ENCODE data around the gene CDHR1.
"Not testable (repeated sequence)": the region's sequence is repeated elsewhere in the genome, so short reads cannot be mapped to it uniquely, and the experiment has no call there.

The CDHR1 gene

GRCh38 chr10:84175436-84175835 is 18.9 kb upstream of the CDHR1 start:
- no peak for DNase-seq

- no peak for DNase-seq
These were observed 18.0 kb upstream of the CDHR1 start for GRCh38 chr10:84176351-84176750.

- DNase-seq: no peak
These were observed 17.4 kb upstream of the CDHR1 start for GRCh38 chr10:84176836-84177474.

- no peak for DNase-seq
These were observed 16.7 kb upstream of the CDHR1 start for GRCh38 chr10:84177541-84178141.

- no peak for DNase-seq
These were observed 16.2 kb upstream of the CDHR1 start for GRCh38 chr10:84178160-84178609.

GRCh38 chr10:84179059-84179710 is 15.2 kb upstream of the CDHR1 start:
- DNase-seq: no peak

- DNase-seq: not testable (repeated sequence)
These were observed 14.0 kb upstream of the CDHR1 start for GRCh38 chr10:84180386-84180785.

- no peak for DNase-seq
These were observed 12.7 kb upstream of the CDHR1 start for GRCh38 chr10:84181631-84182030.

GRCh38 chr10:84184517-84184916 is 9.8 kb upstream of the CDHR1 start:
- no peak for DNase-seq

- no peak for DNase-seq
These were observed 8.7 kb upstream of the CDHR1 start for GRCh38 chr10:84185526-84186175.

- DNase-seq: no peak
These were observed 5.5 kb upstream of the CDHR1 start for GRCh38 chr10:84188815-84189214.

GRCh38 chr10:84190621-84191020 is 3.7 kb upstream of the CDHR1 start:
- DNase-seq: no peak

- no peak for DNase-seq
These were observed 3.2 kb upstream of the CDHR1 start for GRCh38 chr10:84191106-84191505.

- DNase-seq: no peak
These were observed 1.0 kb upstream of the CDHR1 start for GRCh38 chr10:84193327-84193726.

- no peak for DNase-seq
These were observed 402 bp upstream of the CDHR1 start for GRCh38 chr10:84193846-84194423.

- DNase-seq: no peak
These were observed 900 bp downstream of the CDHR1 start for GRCh38 chr10:84195044-84195830.

- no peak for DNase-seq
These were observed 1.7 kb downstream of the CDHR1 start for GRCh38 chr10:84196083-84196482.

- no peak for DNase-seq
These were observed 2.6 kb downstream of the CDHR1 start for GRCh38 chr10:84196941-84197340.

- DNase-seq: no peak
These were observed 3.3 kb downstream of the CDHR1 start for GRCh38 chr10:84197643-84198042.

- DNase-seq: no peak
These were observed 4.0 kb downstream of the CDHR1 start for GRCh38 chr10:84198206-84198915.

GRCh38 chr10:84200537-84201243 is 6.4 kb downstream of the CDHR1 start:
- DNase-seq: no peak

Data from suppressor macrophage treated with lipopolysaccharide for 4 hours (primary cell).